ENCODE data around the gene CDK5.
"Not testable (repeated sequence)": the region's sequence is repeated elsewhere in the genome, so short reads cannot be mapped to it uniquely, and the experiment has no call there.

Gene CDK5

DNA sequence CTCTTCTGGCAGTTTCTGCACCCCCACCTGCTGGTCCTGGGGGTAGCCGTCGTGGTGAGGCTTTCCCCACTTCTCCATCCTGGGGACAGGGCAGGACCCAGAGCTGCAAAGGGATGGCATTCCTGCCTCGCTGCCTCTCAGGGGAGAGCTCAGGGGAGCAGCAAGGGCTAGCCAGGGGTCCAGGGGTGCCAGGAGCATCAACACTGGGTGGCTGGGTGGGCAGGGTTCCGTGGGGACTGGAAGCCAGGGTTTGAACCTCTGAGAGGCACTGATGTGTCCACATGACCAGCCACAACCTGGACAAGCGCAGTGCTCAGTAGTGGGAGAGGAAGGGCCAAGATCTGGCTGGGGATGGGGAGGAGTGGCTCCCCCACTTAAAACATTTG, 23.8 kb downstream of the CDK5 start:
- H3K4me3 ChIP-seq (ENCODE audit: low read length in 2 of 2): no peak overlapping the region
- H3K4me1 ChIP-seq (ENCODE audit: control insufficient read depth in 2 of 2, insufficient read depth in 2 of 2, low read length in 2 of 2): peaks cover 3 to 4% of the 10 kb centered on the region in 2 donors
- no peaks in the 10 kb centered on the region for H3K9me3 ChIP-seq (ENCODE audit: control insufficient read depth in 2 of 2, low read length in 2 of 2)
- H3K27me3 ChIP-seq (ENCODE audit: control insufficient read depth in 2 of 2, insufficient read depth in 2 of 2, low read length in 2 of 2): no peaks in the 10 kb centered on the region
- no peak overlapping the region for H3K9ac ChIP-seq (ENCODE audit: low read depth in 1 of 2, low read length in 2 of 2)
- peaks cover 29 to 31% of the 10 kb centered on the region in 2 donors for H3K36me3 ChIP-seq (ENCODE audit: control insufficient read depth in 2 of 2, insufficient read depth in 2 of 2, low read length in 2 of 2)
- H3K27ac ChIP-seq (ENCODE audit: low read depth in 2 of 2, low read length in 2 of 2): no peak overlapping the region

DNA sequence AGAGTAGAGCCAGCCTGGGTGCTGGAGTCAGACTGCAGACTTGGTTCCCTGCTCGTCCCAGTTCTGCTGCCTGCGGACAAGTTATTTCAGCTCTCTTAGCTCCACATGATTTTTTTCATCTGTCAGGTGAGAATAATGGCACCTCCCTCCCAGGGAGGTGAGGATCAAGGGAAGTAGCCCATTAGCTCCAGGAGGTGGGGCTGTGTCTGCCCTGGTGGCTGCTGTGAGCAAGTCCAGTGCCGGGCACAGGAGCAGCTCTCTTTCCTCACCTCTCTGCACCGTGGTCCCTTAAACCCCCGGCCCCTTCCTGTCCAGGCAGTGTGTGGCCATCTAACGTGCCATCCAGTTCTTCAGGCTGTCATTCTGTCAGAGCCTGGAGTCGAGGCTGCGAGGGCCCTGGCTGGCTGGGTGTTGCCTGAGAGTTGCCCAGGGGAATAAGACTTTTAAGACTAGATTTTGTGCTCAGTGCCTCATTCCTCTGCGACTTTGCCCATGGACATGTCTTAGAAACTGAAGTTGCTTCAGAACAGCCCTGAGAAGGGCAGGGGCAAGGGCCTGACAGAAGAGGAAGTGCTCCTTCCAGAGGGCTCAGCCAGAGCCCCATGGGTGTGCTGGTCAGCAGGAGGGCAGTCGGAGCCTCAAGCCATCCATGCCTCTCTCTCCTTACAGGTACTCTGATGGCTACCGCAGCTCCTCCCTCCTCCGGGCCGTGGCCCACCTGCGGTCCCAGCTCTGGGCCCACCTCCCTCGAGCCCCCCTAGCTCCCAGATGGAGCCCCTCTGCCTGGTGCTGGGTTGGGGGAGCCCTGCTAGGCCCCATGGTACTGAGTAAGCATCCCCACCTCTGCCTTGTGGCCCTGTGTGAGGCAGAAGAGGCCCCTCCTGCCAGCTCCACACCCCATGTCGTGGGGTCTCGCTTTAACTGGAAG, 24.5 kb downstream of the CDK5 start:
- no peaks in the 10 kb centered on the region for H3K9me3 ChIP-seq (ENCODE audit: control insufficient read depth in 2 of 2, low read length in 2 of 2)
- no peak overlapping the region for H3K9ac ChIP-seq (ENCODE audit: low read depth in 1 of 2, low read length in 2 of 2)
- H3K27me3 ChIP-seq (ENCODE audit: control insufficient read depth in 2 of 2, insufficient read depth in 2 of 2, low read length in 2 of 2): no peaks in the 10 kb centered on the region
- no peak overlapping the region for H3K27ac ChIP-seq (ENCODE audit: low read depth in 2 of 2, low read length in 2 of 2)
- peaks cover 29 to 31% of the 10 kb centered on the region in 2 donors for H3K36me3 ChIP-seq (ENCODE audit: control insufficient read depth in 2 of 2, insufficient read depth in 2 of 2, low read length in 2 of 2)
- peaks cover 3 to 7% of the 10 kb centered on the region in 2 donors for H3K4me1 ChIP-seq (ENCODE audit: control insufficient read depth in 2 of 2, insufficient read depth in 2 of 2, low read length in 2 of 2)
- no peak overlapping the region for H3K4me3 ChIP-seq (ENCODE audit: low read length in 2 of 2)

GRCh38 chr7:151031011-151031410, 26.7 kb downstream of the CDK5 start:
- Histone ChIP-seq H3K27me3 (ENCODE audit: control insufficient read depth in 2 of 2, insufficient read depth in 2 of 2, low read length in 2 of 2) (no peaks in the 10 kb centered on the region), H3K4me1 (ENCODE audit: control insufficient read depth in 2 of 2, insufficient read depth in 2 of 2, low read length in 2 of 2) (peaks cover 6 to 9% of the 10 kb centered on the region in 2 donors), H3K27ac (ENCODE audit: low read depth in 2 of 2, low read length in 2 of 2) (no peak overlapping the region)

DNA sequence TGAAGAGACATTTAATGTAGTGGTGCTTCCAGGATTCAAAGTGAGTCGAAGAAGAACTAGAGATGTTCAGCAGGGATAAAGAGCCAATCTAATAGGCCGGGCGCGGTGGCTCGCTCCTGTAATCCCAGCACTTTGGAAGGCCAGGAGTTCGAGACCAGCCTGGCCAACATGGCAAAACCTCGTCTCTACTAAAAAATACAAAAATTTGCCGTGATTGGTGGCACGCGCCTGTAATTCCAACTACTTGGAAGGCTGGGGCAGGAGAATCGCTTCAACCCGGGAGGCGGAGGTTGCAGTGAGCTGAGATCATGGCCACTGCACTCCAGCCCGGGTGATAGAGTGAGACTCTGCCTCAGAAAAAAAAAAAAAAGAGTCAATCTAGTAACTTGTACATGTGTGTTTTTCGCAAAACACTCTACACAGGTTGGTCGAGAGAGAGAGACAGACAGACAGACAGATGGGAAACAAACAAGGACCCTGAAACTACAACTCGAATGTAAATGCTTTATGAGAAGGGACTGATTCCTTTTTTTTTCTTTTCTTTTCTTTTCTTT, 28.7 kb downstream of the CDK5 start:
- Histone ChIP-seq H3K9ac (ENCODE audit: low read depth in 1 of 2, low read length in 2 of 2) (peak overlapping the region; percentile 68 to 75), H3K27ac (ENCODE audit: low read depth in 2 of 2, low read length in 2 of 2) (peak overlapping the region; percentile 86 to 87), H3K4me3 (ENCODE audit: low read length in 2 of 2) (peak overlapping the region; percentile 90 to 94), H3K36me3 (ENCODE audit: control insufficient read depth in 2 of 2, insufficient read depth in 2 of 2, low read length in 2 of 2) (peaks cover 0 to 10% of the 10 kb centered on the region in 2 donors), H3K9me3 (ENCODE audit: control insufficient read depth in 2 of 2, low read length in 2 of 2) (no peaks in the 10 kb centered on the region), H3K27me3 (ENCODE audit: control insufficient read depth in 2 of 2, insufficient read depth in 2 of 2, low read length in 2 of 2) (no peaks in the 10 kb centered on the region), H3K4me1 (ENCODE audit: control insufficient read depth in 2 of 2, insufficient read depth in 2 of 2, low read length in 2 of 2) (peaks cover 6 to 9% of the 10 kb centered on the region in 2 donors)

More at GRCh38 chr7:151031011-151031410, 26.7 kb downstream of the CDK5 start:
- Histone ChIP-seq H3K9ac (ENCODE audit: low read depth in 1 of 2, low read length in 2 of 2) (no peak overlapping the region), H3K4me3 (ENCODE audit: low read length in 2 of 2) (no peak overlapping the region), H3K36me3 (ENCODE audit: control insufficient read depth in 2 of 2, insufficient read depth in 2 of 2, low read length in 2 of 2) (peaks cover 19 to 25% of the 10 kb centered on the region in 2 donors), H3K9me3 (ENCODE audit: control insufficient read depth in 2 of 2, low read length in 2 of 2) (no peaks in the 10 kb centered on the region)

DNA sequence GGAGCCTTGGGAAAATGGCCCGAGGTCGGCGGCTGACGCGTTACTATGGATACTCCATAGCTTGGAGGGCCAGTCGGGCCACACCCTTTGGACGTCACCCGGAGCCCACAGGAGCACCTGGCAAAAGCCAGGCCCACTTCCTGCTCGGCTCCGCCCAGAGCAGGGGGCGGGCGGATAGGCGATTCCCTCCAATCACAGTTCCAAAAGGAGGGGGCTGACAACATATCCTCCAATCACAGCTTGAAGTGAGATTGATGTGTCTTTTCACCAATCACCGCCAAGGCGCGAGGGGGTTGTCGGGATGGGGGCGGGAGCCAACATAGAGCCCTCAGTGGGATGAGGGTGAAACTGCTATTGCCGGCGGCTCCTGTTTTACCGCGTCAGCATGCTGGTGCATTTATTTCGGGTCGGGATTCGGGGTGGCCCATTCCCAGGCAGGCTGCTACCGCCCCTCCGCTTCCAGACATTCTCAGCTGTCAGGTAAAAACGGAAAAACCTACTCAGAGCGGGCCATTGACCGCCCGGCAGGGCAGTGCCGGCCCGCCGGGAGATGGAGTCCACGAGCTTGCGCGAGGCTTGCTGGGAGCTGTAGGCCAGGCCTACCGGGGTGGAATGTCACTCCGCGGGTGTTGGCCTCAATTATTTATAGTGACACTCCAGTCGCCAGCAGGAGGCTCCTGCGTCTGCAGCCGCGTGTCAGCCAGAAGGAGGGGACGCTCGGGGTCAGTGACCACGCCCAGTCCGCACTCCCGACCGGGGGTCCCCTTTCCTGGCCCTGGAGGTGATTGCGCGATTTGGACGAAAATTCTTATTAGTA, 29.4 kb downstream of the CDK5 start, which contains the start of gene ABCB8:
Gene ABCB8, plus strand, starts transcription at position 320 of the 817 bp plus-strand sequence. Its CDS starts 66 bp downstream, at position 386.
- peak within 1 kb of the TSS; percentile 73 to 75 for H3K9ac ChIP-seq (ENCODE audit: low read depth in 1 of 2, low read length in 2 of 2)
- peaks cover 6 to 9% of the 10 kb centered on the region in 2 donors for H3K4me1 ChIP-seq (ENCODE audit: control insufficient read depth in 2 of 2, insufficient read depth in 2 of 2, low read length in 2 of 2)
- no peaks in the 10 kb centered on the region for H3K27me3 ChIP-seq (ENCODE audit: control insufficient read depth in 2 of 2, insufficient read depth in 2 of 2, low read length in 2 of 2)
- no peaks in the 10 kb centered on the region for H3K9me3 ChIP-seq (ENCODE audit: control insufficient read depth in 2 of 2, low read length in 2 of 2)
- peaks cover 0 to 8% of the 10 kb centered on the region in 2 donors for H3K36me3 ChIP-seq (ENCODE audit: control insufficient read depth in 2 of 2, insufficient read depth in 2 of 2, low read length in 2 of 2)
- peak within 1 kb of the TSS; percentile 86 to 87 for H3K27ac ChIP-seq (ENCODE audit: low read depth in 2 of 2, low read length in 2 of 2)
- peak within 1 kb of the TSS; percentile 90 to 94 for H3K4me3 ChIP-seq (ENCODE audit: low read length in 2 of 2)

DNA sequence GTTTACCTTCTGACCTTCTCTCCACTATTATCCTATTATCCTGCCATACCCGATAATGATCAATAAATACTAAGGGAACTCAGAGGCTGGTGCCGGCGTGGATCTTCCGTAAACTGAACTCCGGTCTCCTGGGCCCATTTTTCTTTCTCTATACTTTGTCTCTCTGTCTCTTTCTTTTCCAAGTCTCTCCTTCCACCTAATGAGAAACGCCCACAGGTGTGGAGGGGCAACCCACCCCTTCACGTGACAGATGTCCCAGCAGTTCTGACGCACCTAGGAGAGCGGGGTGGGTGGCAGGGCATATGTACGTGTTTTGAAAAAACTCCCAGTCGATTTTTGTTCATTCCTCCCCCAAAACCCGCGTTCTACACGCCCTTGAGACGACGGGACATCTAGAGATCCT, 30.0 kb downstream of the CDK5 start:
- H3K36me3 ChIP-seq (ENCODE audit: control insufficient read depth in 2 of 2, insufficient read depth in 2 of 2, low read length in 2 of 2); H3K9me3 ChIP-seq (ENCODE audit: control insufficient read depth in 2 of 2, low read length in 2 of 2); H3K4me1 ChIP-seq (ENCODE audit: control insufficient read depth in 2 of 2, insufficient read depth in 2 of 2, low read length in 2 of 2); H3K27me3 ChIP-seq (ENCODE audit: control insufficient read depth in 2 of 2, insufficient read depth in 2 of 2, low read length in 2 of 2): not testable (repeated sequence)
- Histone ChIP-seq H3K4me3 (ENCODE audit: low read length in 2 of 2) (peak overlapping the region; percentile 82 to 90), H3K9ac (ENCODE audit: low read depth in 1 of 2, low read length in 2 of 2) (peak overlapping the region; percentile 70 to 73), H3K27ac (ENCODE audit: low read depth in 2 of 2, low read length in 2 of 2) (peak overlapping the region; percentile 64 to 77)

GRCh38 chr7:151026771-151027727, 30.6 kb downstream of the CDK5 start:
- H3K9me3 ChIP-seq (ENCODE audit: control insufficient read depth in 2 of 2, low read length in 2 of 2); H3K27me3 ChIP-seq (ENCODE audit: control insufficient read depth in 2 of 2, insufficient read depth in 2 of 2, low read length in 2 of 2); H3K4me1 ChIP-seq (ENCODE audit: control insufficient read depth in 2 of 2, insufficient read depth in 2 of 2, low read length in 2 of 2); H3K36me3 ChIP-seq (ENCODE audit: control insufficient read depth in 2 of 2, insufficient read depth in 2 of 2, low read length in 2 of 2); H3K27ac ChIP-seq (ENCODE audit: low read depth in 2 of 2, low read length in 2 of 2); H3K9ac ChIP-seq (ENCODE audit: low read depth in 1 of 2, low read length in 2 of 2): not testable (repeated sequence)
- peak overlapping the region; percentile 82 to 90 for H3K4me3 ChIP-seq (ENCODE audit: low read length in 2 of 2)

DNA sequence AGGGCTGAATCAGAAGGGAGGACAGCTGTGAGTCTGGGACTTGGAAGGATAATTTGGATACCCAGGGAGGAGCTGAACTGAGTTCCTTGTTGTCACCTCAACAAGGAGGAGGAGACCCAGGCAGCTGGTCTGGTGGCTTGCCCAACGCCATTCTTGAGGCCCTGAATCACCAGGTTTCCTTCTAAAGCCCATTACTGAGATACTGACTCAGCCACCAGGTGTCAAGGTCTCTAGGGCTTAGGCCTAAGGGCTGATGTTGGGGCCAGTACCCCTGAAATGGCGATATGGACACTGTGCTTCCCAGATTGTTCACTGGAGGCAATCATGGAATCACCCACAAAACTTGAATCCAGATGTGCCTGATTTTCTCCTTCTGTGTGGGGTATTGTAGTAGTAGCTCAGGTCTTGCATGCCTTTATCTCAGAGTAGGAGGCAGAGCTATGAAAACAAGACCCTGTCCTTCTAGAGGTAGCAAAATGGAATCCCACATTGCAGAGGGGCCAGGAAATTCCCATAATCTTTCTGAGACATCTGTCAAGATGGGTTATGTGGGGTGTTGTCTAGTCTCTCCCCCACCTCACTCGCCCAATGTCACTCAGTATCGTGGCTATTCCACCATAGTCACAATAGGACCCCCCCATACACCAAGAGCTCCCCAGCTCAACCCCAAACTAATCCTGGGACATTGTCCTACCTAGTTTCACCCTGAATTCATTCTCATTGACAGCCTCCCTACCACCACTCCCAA, 31.6 kb downstream of the CDK5 start:
- Histone ChIP-seq H3K27me3 (ENCODE audit: control insufficient read depth in 2 of 2, insufficient read depth in 2 of 2, low read length in 2 of 2) (no peaks in the 10 kb centered on the region), H3K36me3 (ENCODE audit: control insufficient read depth in 2 of 2, insufficient read depth in 2 of 2, low read length in 2 of 2) (no peaks in the 10 kb centered on the region), H3K9ac (ENCODE audit: low read depth in 1 of 2, low read length in 2 of 2) (no peak overlapping the region), H3K27ac (ENCODE audit: low read depth in 2 of 2, low read length in 2 of 2) (no peak overlapping the region), H3K4me1 (ENCODE audit: control insufficient read depth in 2 of 2, insufficient read depth in 2 of 2, low read length in 2 of 2) (peaks cover 6 to 9% of the 10 kb centered on the region in 2 donors), H3K9me3 (ENCODE audit: control insufficient read depth in 2 of 2, low read length in 2 of 2) (no peaks in the 10 kb centered on the region), H3K4me3 (ENCODE audit: low read length in 2 of 2) (no peak overlapping the region)

All from mucosa of rectum (tissue), 2 donors.